ENCODE results near the gene BRD4.

The BRD4 gene

GRCh38 chr19:15248648-15249527, 83.5 kb downstream of the BRD4 start:
- DNase-seq (ENCODE audit: low read depth in 3 of 3), result no peak

DNA sequence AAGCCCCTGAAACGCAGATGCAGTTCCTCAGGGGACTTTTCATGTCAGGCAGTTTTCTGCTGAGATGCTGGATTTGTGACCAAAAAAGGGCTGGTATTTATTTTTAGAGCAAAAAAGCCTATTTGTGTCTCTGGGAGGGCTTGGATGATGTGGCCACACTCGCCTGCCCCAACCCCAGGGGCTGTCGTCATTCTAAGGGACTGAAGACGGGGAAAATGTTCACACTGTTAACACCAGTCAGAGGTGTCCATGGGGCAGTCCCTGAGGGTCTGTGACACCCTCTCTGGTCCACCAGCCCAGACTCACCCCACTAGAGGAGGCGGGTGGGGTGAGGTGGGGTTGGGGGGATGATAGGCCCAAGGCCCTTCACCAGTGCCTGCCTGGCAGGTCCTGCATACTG, 84.2 kb downstream of the BRD4 start:
- DNase-seq (ENCODE audit: low read depth in 3 of 3), result no peak

DNA sequence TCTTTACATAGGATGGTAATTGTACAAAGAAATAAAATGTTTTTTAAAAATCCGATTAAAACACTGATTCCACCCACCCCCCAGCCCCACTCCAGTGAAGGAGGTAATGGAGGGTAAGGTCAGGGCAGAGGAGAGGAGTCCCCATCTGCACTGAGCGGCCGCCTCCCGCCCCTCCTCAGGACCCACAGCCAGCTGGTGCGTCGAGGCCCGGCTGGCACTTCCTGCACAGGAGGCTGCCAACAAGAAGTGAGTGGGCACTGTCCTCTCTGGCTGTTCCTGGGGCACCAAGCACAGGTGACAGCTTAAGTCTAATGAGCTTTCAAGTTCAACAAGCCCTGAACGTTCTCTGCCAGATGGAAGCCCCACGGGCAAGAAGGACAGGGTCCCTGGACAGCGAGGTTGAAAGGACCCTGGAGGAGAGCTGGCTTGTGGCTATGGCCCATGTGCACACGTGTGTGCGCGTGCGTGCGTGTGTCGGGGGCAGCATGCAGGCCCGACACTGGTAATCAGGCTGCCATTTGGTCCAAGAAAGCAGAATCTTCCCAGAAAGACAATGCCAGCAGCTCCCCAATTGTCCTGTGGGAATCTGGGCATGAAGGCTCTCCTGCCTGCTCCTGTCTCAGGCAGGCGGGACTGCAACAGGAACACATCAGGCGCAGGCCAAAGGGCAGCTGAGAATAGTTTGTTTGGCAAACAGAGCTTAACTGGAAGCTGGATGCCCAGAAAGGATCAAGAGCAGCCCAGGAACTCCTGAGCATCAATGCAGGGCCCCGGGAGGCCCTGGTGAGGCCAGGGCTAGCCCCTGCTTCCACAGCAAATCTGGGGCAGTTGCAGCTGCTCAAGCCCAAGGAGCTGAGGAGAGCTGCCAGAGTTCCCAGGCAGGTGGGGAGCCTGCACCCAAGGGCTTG, 85.0 kb downstream of the BRD4 start:
- DNase-seq (ENCODE audit: low read depth in 3 of 3), result no peak

- no peak for DNase-seq (ENCODE audit: low read depth in 3 of 3)
Measured at GRCh38 chr19:15246198-15246481, 86.2 kb downstream of the BRD4 start.

- no peak for DNase-seq (ENCODE audit: low read depth in 3 of 3)
Measured at GRCh38 chr19:15245370-15246197, 86.8 kb downstream of the BRD4 start.

GRCh38 chr19:15244808-15245207, 87.5 kb downstream of the BRD4 start:
- DNase-seq (ENCODE audit: low read depth in 3 of 3), result no peak

- DNase-seq (ENCODE audit: low read depth in 3 of 3), result no peak
Measured at GRCh38 chr19:15244106-15244803, 88.1 kb downstream of the BRD4 start.

DNA sequence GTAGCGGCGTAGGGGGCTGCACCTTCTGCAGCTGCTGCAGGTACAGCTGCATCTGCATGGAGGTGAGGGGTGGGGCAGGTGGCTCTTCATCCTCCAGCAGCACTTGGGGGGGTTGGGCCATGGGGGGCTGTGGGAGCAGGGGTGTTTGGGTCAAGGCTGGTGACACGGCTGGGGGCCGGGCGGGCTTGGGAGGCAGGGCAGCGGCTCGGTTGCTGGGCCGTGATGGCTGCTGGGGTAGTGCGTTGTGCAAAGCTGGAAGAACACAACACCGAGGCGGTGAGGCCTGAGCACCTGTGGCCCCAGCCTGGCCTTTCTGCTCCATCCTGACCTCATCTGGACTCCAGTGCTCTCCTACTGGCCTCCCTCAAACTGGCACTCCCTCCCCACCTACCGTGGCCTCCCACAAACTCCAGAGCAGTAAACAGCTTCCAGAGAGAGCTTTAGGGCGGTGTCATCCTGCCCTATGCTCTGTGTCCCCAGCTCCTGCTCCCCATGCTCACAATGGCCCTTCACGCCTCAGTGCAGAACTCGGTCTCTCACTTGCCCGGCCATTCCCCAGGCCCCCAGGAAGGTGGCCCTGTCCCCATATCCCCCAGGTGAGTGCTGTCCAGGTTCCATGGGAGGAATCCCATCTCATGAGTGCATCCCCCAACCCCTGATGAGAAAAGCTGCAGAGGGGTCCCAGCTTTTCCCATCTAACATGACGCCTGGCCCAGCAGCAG, 88.9 kb downstream of the BRD4 start:
- no peak for DNase-seq (ENCODE audit: low read depth in 3 of 3)

- DNase-seq (ENCODE audit: low read depth in 3 of 3), result no peak
Measured at GRCh38 chr19:15241259-15241910, 91.0 kb downstream of the BRD4 start.

- no peak for DNase-seq (ENCODE audit: low read depth in 3 of 3)
Measured at GRCh38 chr19:15240515-15240914, 91.8 kb downstream of the BRD4 start.

DNA sequence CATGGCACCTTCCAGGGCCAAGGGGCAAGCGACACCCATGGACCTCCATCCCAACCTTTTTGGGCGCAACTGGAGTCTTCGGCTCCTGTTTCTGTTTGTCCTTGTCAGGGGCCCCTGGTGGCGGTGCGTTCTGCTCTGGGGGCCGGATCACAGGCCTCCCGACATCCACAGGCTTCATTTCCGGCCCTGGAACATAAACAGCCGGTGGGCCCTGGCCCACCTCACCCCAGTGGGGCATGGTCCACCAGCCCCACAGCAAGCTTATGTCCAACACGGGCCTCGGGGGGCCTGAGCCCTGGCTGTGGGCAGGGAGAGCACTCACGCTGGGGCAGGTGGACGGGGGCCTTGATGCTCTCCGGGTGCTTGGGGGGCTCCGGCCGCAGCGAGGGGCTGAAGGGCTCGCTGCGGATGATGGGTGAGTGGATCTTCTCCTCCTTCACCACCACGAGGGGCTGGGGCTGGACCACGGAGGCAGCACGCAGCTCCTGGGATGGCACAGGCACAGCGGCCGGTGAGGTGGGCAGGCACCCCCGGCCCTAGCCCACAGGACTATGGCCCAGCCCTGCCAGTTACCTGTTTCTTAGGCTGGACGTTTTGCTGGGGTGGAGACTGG, 92.9 kb downstream of the BRD4 start:
- no peak for DNase-seq (ENCODE audit: low read depth in 3 of 3)

GRCh38 chr19:15238639-15239155, 93.6 kb downstream of the BRD4 start:
- no peak for DNase-seq (ENCODE audit: low read depth in 3 of 3)

DNA sequence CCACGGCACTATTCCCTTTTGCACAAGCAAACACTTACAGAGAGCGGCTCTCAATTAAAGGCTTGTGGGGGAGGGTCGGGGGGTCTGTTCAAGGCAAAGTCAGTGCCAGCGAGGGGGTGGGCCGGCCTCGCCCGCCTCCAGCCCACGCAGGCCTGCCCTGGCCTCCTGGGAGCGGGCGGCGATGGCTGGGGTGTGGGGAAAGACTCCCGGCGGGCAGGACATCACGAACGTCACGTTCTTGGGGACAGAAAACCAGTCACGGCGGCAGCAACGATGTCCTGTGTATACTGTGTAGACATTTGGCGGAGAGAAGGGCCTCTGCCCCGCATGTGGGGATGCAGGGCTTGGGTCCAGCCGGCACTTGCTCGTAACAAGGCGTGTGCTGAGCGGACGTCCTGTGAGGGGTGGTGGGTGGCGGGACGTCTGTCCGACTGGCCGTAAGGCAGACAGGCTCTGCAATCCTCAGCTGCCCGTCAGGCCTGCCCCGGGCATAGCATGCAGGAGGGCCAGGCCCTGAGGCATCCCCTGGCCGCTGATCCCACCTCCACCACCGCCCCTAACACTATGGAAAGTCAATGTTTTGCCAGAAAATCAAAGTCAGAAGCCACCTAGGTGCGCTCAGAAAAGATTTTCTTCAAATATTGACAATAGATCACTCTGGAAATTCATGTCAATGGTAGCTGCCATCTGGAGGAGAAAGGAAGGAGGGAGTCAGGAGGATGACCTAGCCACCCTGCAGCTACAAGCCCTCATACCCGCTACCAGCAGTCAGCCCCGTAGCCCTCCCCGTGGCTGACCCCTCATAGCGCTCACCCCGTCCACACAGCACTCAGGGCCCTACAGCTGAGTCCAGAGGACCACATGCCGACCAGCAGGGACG, 94.3 kb downstream of the BRD4 start:
- no peak for DNase-seq (ENCODE audit: low read depth in 3 of 3)

- DNase-seq (ENCODE audit: low read depth in 3 of 3), result no peak
Measured at GRCh38 chr19:15236886-15237285, 95.5 kb downstream of the BRD4 start.

GRCh38 chr19:15235781-15236180, 96.6 kb downstream of the BRD4 start:
- DNase-seq (ENCODE audit: low read depth in 3 of 3), result no peak

DNA sequence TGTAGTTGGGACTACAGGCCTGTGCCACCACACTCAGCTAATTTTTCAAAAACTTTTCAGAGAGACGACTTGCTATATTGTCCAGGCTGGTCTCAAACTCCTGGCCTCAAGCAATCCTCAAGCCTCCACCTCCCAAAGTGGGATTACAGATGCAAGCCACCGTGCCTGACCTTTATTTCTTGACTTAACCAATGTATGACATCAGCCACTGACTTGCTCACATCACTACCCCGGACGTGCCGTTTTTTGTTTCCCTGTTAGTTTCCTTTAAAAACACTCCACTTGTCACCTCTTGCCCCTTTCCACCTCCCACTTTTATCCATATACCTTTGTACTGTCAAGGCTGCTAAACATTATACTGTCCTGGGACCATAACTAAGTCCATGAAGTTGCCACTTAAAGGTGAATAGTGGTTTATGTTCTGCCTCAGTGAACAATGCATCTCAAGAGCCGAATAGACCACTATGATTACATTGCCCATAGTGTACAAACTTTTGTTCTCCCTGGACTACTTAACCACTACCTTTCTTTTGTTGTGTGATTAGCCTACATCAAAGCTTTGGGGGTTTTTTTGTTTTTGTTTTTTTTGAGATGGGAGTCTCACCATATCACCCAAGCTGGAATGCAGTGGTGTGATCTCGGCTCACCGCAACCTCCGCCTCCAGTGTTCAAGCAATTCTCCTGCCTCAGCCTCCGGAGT, 97.8 kb downstream of the BRD4 start:
- DNase-seq (ENCODE audit: low read depth in 3 of 3), result no peak

DNA sequence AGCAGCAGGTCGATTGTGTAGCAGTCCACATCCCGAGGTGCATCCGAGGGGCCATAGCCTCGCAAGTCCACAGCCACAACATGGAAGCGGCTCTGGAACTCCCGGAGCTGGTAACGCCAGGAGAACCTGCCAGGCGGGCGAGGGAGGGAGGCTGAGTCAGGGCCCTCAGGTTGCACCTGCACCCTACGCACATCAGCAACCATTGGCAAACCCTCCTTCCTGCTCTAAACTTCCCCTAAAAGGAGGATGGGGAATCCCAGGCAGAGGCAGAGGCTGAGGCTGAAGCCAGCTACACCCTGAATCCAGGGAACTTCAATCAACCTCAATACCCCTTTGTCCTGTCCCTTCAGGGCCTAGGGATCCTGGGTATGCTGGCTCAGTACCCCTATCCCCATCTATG, 101.1 kb downstream of the BRD4 start:
- no peak for DNase-seq (ENCODE audit: low read depth in 3 of 3)

GRCh38 chr19:15227261-15227660, 105.1 kb downstream of the BRD4 start:
- DNase-seq (ENCODE audit: low read depth in 3 of 3), result no peak
